ENCODE data around the gene PTGES2. TPM values are rescaled to one million over a fixed set of nuclear protein-coding genes. Genes with fewer than 3 reads are reported as not detected.

PTGES2 gene
- total and polyA plus RNA-seq, 9 of the 15 experiments (the other 6 are each of a cell fraction or from before 2014, with no cell fraction given) = 2.4 to 196 (median 90.1) TPM

DNA sequence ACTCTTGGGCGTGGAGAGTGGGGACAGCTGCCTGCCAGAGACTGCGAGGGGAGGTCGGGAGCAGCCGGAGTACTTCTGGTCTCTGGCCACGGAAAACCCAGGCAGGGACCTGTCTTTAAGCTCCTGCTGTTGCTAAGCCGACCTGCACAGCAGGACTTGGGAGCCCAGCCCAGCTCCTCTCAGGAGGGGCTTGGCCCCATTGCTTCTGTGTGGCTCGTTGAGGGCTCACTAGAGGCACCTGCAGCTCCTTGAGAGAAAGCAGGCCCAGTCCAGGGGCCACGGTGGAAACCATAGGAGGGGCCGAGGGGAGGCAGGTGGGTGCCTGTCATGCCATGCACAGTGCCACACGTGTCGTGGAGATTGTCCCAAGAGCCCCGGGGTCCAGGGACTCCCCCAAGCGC, 18.4 kb upstream of the PTGES2 start (continued):
- TF ChIP-seq ZNF584 (CRISPR knock-in tag; IDR thresholded peaks at IDR 0.05; ENCODE audit: low read depth) (no peak), SRSF3 (IDR thresholded peaks at IDR 0.05; ENCODE audit: insufficient read depth, low read length) (no peak), U2AF1 (optimal IDR thresholded peaks at IDR 0.05; ENCODE audit: low read depth, low read length) (no peak), GABPB1 (CRISPR knock-in tag; IDR thresholded peaks at IDR 0.05) (no peak), SMAD1 (IDR thresholded peaks at IDR 0.05; ENCODE audit: low read depth, low read length, partially characterized antibody) (no peak), XRCC5 (IDR thresholded peaks at IDR 0.05; ENCODE audit: low read depth, low read length) (no peak)
- TF ChIP-seq, protein P1, sequence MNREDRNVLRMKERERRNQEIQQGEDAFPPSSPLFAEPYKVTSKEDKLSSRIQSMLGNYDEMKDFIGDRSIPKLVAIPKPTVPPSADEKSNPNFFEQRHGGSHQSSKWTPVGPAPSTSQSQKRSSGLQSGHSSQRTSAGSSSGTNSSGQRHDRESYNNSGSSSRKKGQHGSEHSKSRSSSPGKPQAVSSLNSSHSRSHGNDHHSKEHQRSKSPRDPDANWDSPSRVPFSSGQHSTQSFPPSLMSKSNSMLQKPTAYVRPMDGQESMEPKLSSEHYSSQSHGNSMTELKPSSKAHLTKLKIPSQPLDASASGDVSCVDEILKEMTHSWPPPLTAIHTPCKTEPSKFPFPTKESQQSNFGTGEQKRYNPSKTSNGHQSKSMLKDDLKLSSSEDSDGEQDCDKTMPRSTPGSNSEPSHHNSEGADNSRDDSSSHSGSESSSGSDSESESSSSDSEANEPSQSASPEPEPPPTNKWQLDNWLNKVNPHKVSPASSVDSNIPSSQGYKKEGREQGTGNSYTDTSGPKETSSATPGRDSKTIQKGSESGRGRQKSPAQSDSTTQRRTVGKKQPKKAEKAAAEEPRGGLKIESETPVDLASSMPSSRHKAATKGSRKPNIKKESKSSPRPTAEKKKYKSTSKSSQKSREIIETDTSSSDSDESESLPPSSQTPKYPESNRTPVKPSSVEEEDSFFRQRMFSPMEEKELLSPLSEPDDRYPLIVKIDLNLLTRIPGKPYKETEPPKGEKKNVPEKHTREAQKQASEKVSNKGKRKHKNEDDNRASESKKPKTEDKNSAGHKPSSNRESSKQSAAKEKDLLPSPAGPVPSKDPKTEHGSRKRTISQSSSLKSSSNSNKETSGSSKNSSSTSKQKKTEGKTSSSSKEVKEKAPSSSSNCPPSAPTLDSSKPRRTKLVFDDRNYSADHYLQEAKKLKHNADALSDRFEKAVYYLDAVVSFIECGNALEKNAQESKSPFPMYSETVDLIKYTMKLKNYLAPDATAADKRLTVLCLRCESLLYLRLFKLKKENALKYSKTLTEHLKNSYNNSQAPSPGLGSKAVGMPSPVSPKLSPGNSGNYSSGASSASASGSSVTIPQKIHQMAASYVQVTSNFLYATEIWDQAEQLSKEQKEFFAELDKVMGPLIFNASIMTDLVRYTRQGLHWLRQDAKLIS (CRISPR knock-in tag; IDR thresholded peaks at IDR 0.05) = no peak
- TF ChIP-seq, protein P2, sequence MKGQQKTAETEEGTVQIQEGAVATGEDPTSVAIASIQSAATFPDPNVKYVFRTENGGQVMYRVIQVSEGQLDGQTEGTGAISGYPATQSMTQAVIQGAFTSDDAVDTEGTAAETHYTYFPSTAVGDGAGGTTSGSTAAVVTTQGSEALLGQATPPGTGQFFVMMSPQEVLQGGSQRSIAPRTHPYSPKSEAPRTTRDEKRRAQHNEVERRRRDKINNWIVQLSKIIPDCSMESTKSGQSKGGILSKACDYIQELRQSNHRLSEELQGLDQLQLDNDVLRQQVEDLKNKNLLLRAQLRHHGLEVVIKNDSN (CRISPR knock-in tag; IDR thresholded peaks at IDR 0.05) = no peak
- TF ChIP-seq, protein P3, sequence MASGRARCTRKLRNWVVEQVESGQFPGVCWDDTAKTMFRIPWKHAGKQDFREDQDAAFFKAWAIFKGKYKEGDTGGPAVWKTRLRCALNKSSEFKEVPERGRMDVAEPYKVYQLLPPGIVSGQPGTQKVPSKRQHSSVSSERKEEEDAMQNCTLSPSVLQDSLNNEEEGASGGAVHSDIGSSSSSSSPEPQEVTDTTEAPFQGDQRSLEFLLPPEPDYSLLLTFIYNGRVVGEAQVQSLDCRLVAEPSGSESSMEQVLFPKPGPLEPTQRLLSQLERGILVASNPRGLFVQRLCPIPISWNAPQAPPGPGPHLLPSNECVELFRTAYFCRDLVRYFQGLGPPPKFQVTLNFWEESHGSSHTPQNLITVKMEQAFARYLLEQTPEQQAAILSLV (tag; IDR thresholded peaks at IDR 0.05) = no peak
